B cell (primary cell): Measurements from ENCODE around the gene TNPO3. TPM values are rescaled to one million over a fixed set of nuclear protein-coding genes. Genes with fewer than 3 reads are reported as not detected.
A peak's percentile ranks its signal among the peaks of the same experiment; 100 is the strongest.

Experiments
- ATAC-seq: fragments of 200-7000 bp; cut with Tn5 transposase; one replicate; pipeline ENCODE4 v1.10.0; 2021; ENCODE audit warnings: low read depth, mild to moderate bottlenecking, moderate number of reproducible peaks, moderate library complexity
- CTCF ChIA-PET: fragments of 350-600 bp; sonication (Branson Sonifier 250); formaldehyde crosslinking; loops from one replicate; lab custom pipeline; 2021; ENCODE audit warnings: antibody characterized with exemption, inconsistent platforms; lab: Charles Lee
- POLR2A ChIA-PET: fragments of 350-600 bp; sonication (Branson Sonifier 250); formaldehyde crosslinking; loops from one replicate; lab custom pipeline; 2021; ENCODE audit warnings: antibody characterized with exemption; lab: Charles Lee
- DNase-seq: peaks from one replicate; pipeline ENCODE4 v3.0.0; 2013
- H2AFZ ChIP-seq: 2 replicates; pipeline ENCODE4 v1.6.1; 2012; ENCODE audit warnings: mild to moderate bottlenecking, low read depth, low read length; ENCODE audit not compliant: insufficient read depth, poor library complexity, severe bottlenecking
- H3K27ac ChIP-seq, 2 donors: 1 replicate in 1 of 2; 2 replicates in 1 of 2; pipeline ENCODE4 v1.5.1; 2012 to 2013; ENCODE audit warnings: low read length in 2 of 2, mild to moderate bottlenecking in 2 of 2, moderate library complexity in 1 of 2
- H3K27me3 ChIP-seq, 4 experiments: fragments of 200-600 bp in 1 of 4; sonication (generic) in 1 of 4; replicated peaks in 1 of 4; 1 replicate in 2 of 4; 2 replicates in 2 of 4; pipeline versions ENCODE4 v1.6.1 to v1.7.0; 2013 to 2016; ENCODE audit warnings: low read length in 3 of 4, mild to moderate bottlenecking in 2 of 4, mixed read lengths in 1 of 4, moderate library complexity in 1 of 4; ENCODE audit not compliant: insufficient read depth in 4 of 4, control insufficient read depth in 3 of 4; ENCODE audit errors: control extremely low read depth in 1 of 4
- H3K36me3 ChIP-seq, 2 experiments: replicated peaks in 1 of 2; 1 replicate in 1 of 2; 2 replicates in 1 of 2; pipeline versions ENCODE4 v1.6.1 to v1.7.1; 2013; ENCODE audit warnings: low read length in 1 of 2; ENCODE audit not compliant: insufficient read depth in 2 of 2, control insufficient read depth in 1 of 2; ENCODE audit errors: control extremely low read depth in 1 of 2, extremely low read depth in 1 of 2
- H3K4me1 ChIP-seq, 2 donors: fragments of 200-600 bp in 1 of 2; sonication (generic) in 1 of 2; 1 replicate in 1 of 2; 2 replicates in 1 of 2; pipeline versions ENCODE4 v1.5.1 to v1.6.1; 2013 to 2017; ENCODE audit warnings: low read length in 2 of 2; ENCODE audit not compliant: control insufficient read depth in 2 of 2, insufficient read depth in 2 of 2
- H3K4me2 ChIP-seq: replicated peaks from 2 replicates; pipeline ENCODE3; 2012; ENCODE audit warnings: mild to moderate bottlenecking, low read depth, low read length; ENCODE audit not compliant: poor library complexity, severe bottlenecking
- H3K4me3 ChIP-seq, 5 experiments: fragments of 200-600 bp in 1 of 5; sonication (generic) in 1 of 5; 1 replicate in 3 of 5; 2 replicates in 2 of 5; pipeline versions ENCODE4 v1.5.1 to v1.7.0; 2011 to 2016; ENCODE audit warnings: low read length in 4 of 5, mild to moderate bottlenecking in 4 of 5, low read depth in 2 of 5, control low read depth in 1 of 5, moderate library complexity in 1 of 5; ENCODE audit not compliant: insufficient read depth in 1 of 5; ENCODE audit errors: control extremely low read depth in 1 of 5, extremely low read depth in 1 of 5
- H3K79me2 ChIP-seq: fragments of 200-600 bp; sonication (generic); one replicate; pipeline ENCODE4 v1.6.0; 2016; ENCODE audit warnings: low read length; ENCODE audit not compliant: control insufficient read depth, insufficient read depth
- H3K9ac ChIP-seq: fragments of 200-600 bp; sonication (generic); 2 replicates; pipeline ENCODE4 v1.6.1; 2017; ENCODE audit warnings: mild to moderate bottlenecking, low read length, moderate library complexity
- H3K9me3 ChIP-seq, 3 donors: one replicate each; pipeline versions ENCODE4 v1.6.1 to v1.7.1; 2013; ENCODE audit warnings: low read length in 2 of 3; ENCODE audit not compliant: control insufficient read depth in 2 of 3, insufficient read depth in 1 of 3; ENCODE audit errors: control extremely low read depth in 1 of 3
- H4K20me1 ChIP-seq: 2 replicates; pipeline ENCODE4 v1.6.0; 2012; ENCODE audit warnings: mild to moderate bottlenecking, low read length; ENCODE audit not compliant: insufficient read depth, control insufficient read depth, poor library complexity, severe bottlenecking
- H3K27ac Mint-ChIP-seq: one replicate; pipeline ENCODE4 v1.8.0; 2021; ENCODE audit warnings: mixed read lengths
- H3K27me3 Mint-ChIP-seq: one replicate; pipeline ENCODE4 v1.8.0; 2021; ENCODE audit warnings: mixed read lengths
- H3K4me1 Mint-ChIP-seq: one replicate; pipeline ENCODE4 v1.8.0; 2021; ENCODE audit warnings: mixed read lengths
- H3K4me3 Mint-ChIP-seq: one replicate; pipeline ENCODE4 v1.8.0; 2021; ENCODE audit warnings: mixed read lengths
- H3K9me3 Mint-ChIP-seq: one replicate; pipeline ENCODE4 v1.8.0; 2022; ENCODE audit warnings: mixed read lengths; ENCODE audit not compliant: insufficient read depth
- CTCF ChIP-seq: fragments of 200-600 bp; IDR thresholded peaks from one replicate; pipeline ENCODE4 v1.8.0; 2022; ENCODE audit warnings: antibody characterized with exemption, mild to moderate bottlenecking
- EZH2 ChIP-seq: IDR thresholded peaks from 2 replicates; pipeline ENCODE4 v1.6.1; 2012; ENCODE audit warnings: borderline replicate concordance, low read depth, mild to moderate bottlenecking, moderate library complexity, low read length; ENCODE audit not compliant: insufficient read depth, poor library complexity, severe bottlenecking
- WGBS: methylation state at CpG from one replicate; pipeline ENCODE4 v1.1.5; 2013; ENCODE audit warnings: missing lambda C conversion rate; ENCODE audit not compliant: insufficient coverage; 5-methylcytosine and 5-hydroxymethylcytosine counted together
- intact Hi-C: fragments of 100-400 bp; cut with micrococcal nuclease; formaldehyde crosslinking; loops from one replicate; pipeline ENCODE4 v1.10.0; 2022
- polyA plus RNA-seq: library from polyadenylated mRNA; depleted of rRNA; stranded (reverse); fragments of >200 nt; gene quantifications from 2 replicates; pipeline ENCODE4 v1.2.3, GENCODE V29; 2012
- total RNA-seq, 2 donors: library from RNA; stranded (reverse); fragments of 120-200 nt in 1 of 2; gene quantifications; 1 replicate in 1 of 2; 2 replicates in 1 of 2; pipeline versions ENCODE4 v1.2.3 to v1.2.4, GENCODE V29; 2013 to 2022

The TNPO3 gene
- total and polyA plus RNA-seq, 2 donors (not counting 1 experiment from before 2014, with no cell fraction given) = 19.0 to 48.3 TPM

DNA sequence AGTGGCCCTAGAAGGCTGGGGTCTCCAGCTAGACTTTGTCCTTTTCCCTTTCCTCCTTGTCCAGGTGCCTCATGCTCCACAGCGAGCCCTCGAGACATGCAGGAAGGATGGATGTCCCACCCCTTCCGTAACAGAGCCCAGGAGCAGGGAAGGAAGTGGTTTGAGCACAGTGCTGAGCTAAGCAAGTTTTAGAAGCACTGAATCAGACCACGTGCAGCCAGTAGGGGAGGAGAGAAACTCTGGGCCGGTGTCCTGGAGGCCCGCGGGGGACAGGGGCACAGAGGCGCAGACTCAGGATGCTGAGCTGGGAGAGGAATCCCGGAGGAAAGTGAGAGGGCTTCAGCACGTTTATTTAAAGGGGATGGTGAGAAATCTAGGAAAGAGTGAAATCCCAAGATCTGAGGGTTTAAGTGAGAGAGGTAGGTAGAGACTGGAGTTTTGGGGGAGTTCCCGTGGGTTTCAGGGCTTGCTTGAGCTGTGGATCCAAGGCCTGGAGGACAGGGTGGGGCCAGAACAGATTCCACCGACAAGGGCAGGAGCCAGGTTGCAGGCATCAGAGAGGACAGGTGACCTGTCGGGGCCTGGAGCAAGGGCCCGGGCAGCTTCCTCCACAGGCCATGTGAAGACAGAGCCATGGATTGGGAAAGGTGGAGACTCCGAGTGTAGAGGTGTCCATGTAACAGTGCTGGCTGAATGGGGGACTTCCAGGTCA, 121.6 kb downstream of the TNPO3 start:
- peak overlapping the region; percentile 68 for H2AFZ ChIP-seq
- H3K36me3 ChIP-seq = no peaks in the 10 kb centered on the region
- H3K79me2 ChIP-seq = peaks cover 23% of the 10 kb centered on the region
- TF ChIP-seq CTCF (no peak), EZH2 (no peak)
- peak; percentile 37 for ATAC-seq
- Mint-ChIP-seq H3K9me3 (no peaks in the 10 kb centered on the region), H3K4me3 (peak overlapping the region; percentile 85), H3K4me1 (peaks cover 42% of the 10 kb centered on the region), H3K27ac (peak overlapping the region; percentile 88), H3K27me3 (no peaks in the 10 kb centered on the region)
- H3K27me3 ChIP-seq = no peaks in the 10 kb centered on the region
- H3K9me3 ChIP-seq = no peaks in the 10 kb centered on the region
- CTCF ChIA-PET = interaction anchor here (0.9 to 2.3 kb wide), 9 partner anchors 8 to 230 kb away, joined by 3 to 10 read pairs (median 3); no protein-coding TSS in a partner anchor
- H4K20me1 ChIP-seq = no peaks in the 10 kb centered on the region
- H3K4me2 ChIP-seq = peak overlapping the region; percentile 73
- H3K27ac ChIP-seq = peak overlapping the region in 1 of 2 donors; percentile 50
- H3K9ac ChIP-seq = peak overlapping the region; percentile 48
- POLR2A ChIA-PET = interaction anchor here (1.2 to 1.6 kb wide), 2 partner anchors 8 to 11 kb away, joined by 4 to 7 read pairs; no protein-coding TSS in a partner anchor
- peak; percentile 64 for DNase-seq
- intact Hi-C loops = no loop called here
- H3K4me1 ChIP-seq = peaks cover 36 to 43% of the 10 kb centered on the region in 2 donors
- H3K4me3 ChIP-seq = peak overlapping the region in 3 of 5 experiments; percentile 29 to 42 (median 40)
- WGBS = 10% methylated on average over 9 of the region's 15 CpGs

GRCh38 chr7:128932862-128933179, 122.1 kb downstream of the TNPO3 start:
- H3K27me3 Mint-ChIP-seq = no peaks in the 10 kb centered on the region
- DNase-seq (no peak), ATAC-seq (no peak)
- H3K9ac ChIP-seq = peak overlapping the region; percentile 48
- TF ChIP-seq EZH2 = no peak
- no peak for TF ChIP-seq CTCF
- H3K27me3 ChIP-seq = no peaks in the 10 kb centered on the region
- H3K4me1 Mint-ChIP-seq = peaks cover 41% of the 10 kb centered on the region
- peak overlapping the region in 3 of 5 experiments; percentile 29 to 42 (median 40) for H3K4me3 ChIP-seq
- H3K9me3 ChIP-seq = no peaks in the 10 kb centered on the region
- H3K4me1 ChIP-seq = peaks cover 36 to 43% of the 10 kb centered on the region in 2 donors
- peak overlapping the region in 1 of 2 donors; percentile 50 for H3K27ac ChIP-seq
- peaks cover 20% of the 10 kb centered on the region for H3K79me2 ChIP-seq
- H3K4me2 ChIP-seq = peak overlapping the region; percentile 73
- peak overlapping the region; percentile 68 for H2AFZ ChIP-seq
- POLR2A ChIA-PET = interaction anchor here (1.2 to 1.6 kb wide), 2 partner anchors 9 to 10 kb away, joined by 4 to 7 read pairs; no protein-coding TSS in a partner anchor
- WGBS = 27% methylated on average over 4 of the region's 4 CpGs
- intact Hi-C loops = no loop called here
- no peak overlapping the region for H3K27ac Mint-ChIP-seq
- H3K9me3 Mint-ChIP-seq = no peaks in the 10 kb centered on the region
- H4K20me1 ChIP-seq = no peaks in the 10 kb centered on the region
- CTCF ChIA-PET = interaction anchor here (0.9 to 2.3 kb wide), 7 partner anchors 8 to 30 kb away, joined by 3 to 10 read pairs (median 3); no protein-coding TSS in a partner anchor
- H3K4me3 Mint-ChIP-seq = peak overlapping the region; percentile 85
- H3K36me3 ChIP-seq = no peaks in the 10 kb centered on the region
